Type B pancreatic cell (in vitro differentiated cells): ENCODE results near the gene NAA60. TPM values are rescaled to one million over a fixed set of nuclear protein-coding genes. Genes with fewer than 3 reads are reported as not detected.

Experiments used
- DNase-seq: peaks from one replicate; pipeline ENCODE4 v3.0.0; 2021; ENCODE audit warnings: mixed read lengths; ENCODE audit not compliant: unreplicated experiment; ENCODE audit errors: extremely low spot score
- H3K27ac Mint-ChIP-seq: 2 replicates; pipeline ENCODE4 v1.8.0; 2021; ENCODE audit warnings: mild to moderate bottlenecking, mixed read lengths
- H3K27me3 Mint-ChIP-seq: 2 replicates; pipeline ENCODE4 v1.8.0; 2021; ENCODE audit warnings: mixed read lengths
- H3K36me3 Mint-ChIP-seq: 2 replicates; pipeline ENCODE4 v1.8.0; 2021; ENCODE audit warnings: mixed read lengths
- H3K4me1 Mint-ChIP-seq: one replicate; pipeline ENCODE4 v1.8.0; 2021; ENCODE audit warnings: mixed read lengths; ENCODE audit not compliant: unreplicated experiment
- H3K4me3 Mint-ChIP-seq: 2 replicates; pipeline ENCODE4 v1.8.0; 2021; ENCODE audit warnings: mild to moderate bottlenecking, mixed read lengths
- H3K9me3 Mint-ChIP-seq: 2 replicates; pipeline ENCODE4 v1.8.0; 2021; ENCODE audit warnings: mixed read lengths
- total RNA-seq: library from RNA; stranded (reverse); gene quantifications from 2 replicates; pipeline ENCODE4 v1.2.1, GENCODE V29; 2021; ENCODE audit warnings: low replicate concordance
- TF ChIP-seq, protein P1 (sequence below): fragments of 200-600 bp; sonication (generic); conservative IDR thresholded peaks from 2 replicates; pipeline ENCODE4 v1.5.0; 2021; ENCODE audit warnings: antibody characterized with exemption, mild to moderate bottlenecking

NAA60 gene
- total RNA-seq, 1 donor from 2014 or later, result 51.1 TPM

DNA sequence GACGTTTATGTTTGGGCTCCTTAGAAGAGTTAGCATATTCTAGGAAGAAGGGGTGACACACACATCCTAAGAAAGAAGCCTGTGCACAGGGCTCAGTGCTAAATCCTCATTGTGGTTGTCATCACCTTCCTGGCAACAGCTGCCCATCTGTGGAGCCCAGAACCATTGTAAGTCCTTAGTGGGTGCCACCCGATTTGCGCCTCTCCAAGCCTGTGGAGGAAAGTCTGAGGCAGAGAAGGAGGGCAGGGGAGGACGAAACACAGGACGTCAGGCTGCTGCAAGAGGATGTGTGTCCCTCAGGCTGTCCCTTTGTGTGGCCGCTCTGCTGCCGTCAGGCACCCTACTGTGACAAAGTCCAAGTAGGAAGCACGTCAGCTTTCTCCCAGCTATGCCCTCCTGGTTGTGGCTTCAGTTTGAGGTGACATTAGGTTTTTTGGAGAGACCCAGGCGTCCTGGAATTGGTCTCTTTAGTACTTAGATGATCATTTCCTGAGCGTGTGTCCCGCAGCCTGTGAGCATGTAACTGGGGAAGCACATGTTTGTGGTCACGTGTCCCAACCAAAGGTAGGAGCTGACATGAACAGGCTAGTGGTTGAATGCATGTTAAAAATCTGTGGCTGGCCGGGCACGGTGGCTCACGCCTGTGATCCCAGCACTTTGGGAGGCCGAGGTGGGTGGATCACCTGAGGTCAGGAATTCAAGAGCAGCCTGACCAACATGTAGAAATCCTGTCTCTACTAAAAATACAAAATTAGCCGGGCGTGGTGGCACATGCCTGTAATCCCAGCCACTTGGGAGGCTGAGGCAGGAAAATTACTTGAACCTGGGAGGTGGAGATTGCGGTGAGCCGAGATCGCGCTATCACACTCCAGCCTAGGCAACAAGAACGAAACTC is 68.1 kb downstream of the NAA60 start:
- no peak overlapping the region for H3K4me3 Mint-ChIP-seq
- H3K9me3 Mint-ChIP-seq, result no peaks in the 10 kb centered on the region
- DNase-seq, result no peak
- no peaks in the 10 kb centered on the region for H3K4me1 Mint-ChIP-seq
- TF ChIP-seq, protein P1, sequence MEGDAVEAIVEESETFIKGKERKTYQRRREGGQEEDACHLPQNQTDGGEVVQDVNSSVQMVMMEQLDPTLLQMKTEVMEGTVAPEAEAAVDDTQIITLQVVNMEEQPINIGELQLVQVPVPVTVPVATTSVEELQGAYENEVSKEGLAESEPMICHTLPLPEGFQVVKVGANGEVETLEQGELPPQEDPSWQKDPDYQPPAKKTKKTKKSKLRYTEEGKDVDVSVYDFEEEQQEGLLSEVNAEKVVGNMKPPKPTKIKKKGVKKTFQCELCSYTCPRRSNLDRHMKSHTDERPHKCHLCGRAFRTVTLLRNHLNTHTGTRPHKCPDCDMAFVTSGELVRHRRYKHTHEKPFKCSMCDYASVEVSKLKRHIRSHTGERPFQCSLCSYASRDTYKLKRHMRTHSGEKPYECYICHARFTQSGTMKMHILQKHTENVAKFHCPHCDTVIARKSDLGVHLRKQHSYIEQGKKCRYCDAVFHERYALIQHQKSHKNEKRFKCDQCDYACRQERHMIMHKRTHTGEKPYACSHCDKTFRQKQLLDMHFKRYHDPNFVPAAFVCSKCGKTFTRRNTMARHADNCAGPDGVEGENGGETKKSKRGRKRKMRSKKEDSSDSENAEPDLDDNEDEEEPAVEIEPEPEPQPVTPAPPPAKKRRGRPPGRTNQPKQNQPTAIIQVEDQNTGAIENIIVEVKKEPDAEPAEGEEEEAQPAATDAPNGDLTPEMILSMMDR, result no peak
- no peaks in the 10 kb centered on the region for H3K27me3 Mint-ChIP-seq
- H3K27ac Mint-ChIP-seq, result no peak overlapping the region
- H3K36me3 Mint-ChIP-seq, result peaks cover 29% of the 10 kb centered on the region

DNA sequence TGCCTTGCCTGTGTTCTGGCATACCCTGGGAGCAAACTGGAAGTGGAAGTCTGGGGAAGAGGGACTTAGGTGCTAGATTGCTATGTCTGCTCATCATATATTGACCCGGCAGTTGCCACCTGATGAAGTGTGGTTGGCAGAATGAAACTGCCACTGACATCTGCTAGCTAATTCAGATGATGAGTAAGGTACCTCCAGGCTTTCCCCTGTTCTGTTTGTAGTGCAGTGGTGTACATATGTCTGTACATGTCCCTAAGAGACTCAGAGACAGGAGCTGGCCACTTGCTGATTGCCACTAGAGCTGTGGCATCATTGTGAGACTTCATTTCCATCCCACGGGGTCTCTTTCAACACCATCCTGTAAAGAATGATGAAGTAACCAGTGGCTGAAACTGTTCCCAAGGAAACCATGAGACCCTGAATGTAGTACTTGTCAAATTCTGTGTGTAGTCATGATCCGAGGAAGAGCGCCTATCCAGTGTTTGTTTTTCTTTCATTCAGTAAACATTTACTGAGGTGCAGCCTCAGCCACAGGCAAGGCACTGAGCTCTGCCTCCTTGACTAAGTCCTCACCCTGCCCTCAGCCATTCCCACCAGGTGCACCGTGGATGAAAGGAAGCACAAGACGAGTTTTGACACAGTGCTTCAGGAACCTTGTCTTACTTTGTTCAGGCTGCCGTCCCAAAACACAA is 70.6 kb downstream of the NAA60 start:
- Mint-ChIP-seq H3K4me3 (no peak overlapping the region), H3K36me3 (peaks cover 22% of the 10 kb centered on the region), H3K27ac (no peak overlapping the region), H3K9me3 (no peaks in the 10 kb centered on the region), H3K4me1 (peaks cover 5% of the 10 kb centered on the region), H3K27me3 (no peaks in the 10 kb centered on the region)
- TF ChIP-seq, protein P1, result no peak
- DNase-seq, result no peak

- no peak overlapping the region for H3K4me3 Mint-ChIP-seq
- peaks cover 23% of the 10 kb centered on the region for H3K36me3 Mint-ChIP-seq
- no peaks in the 10 kb centered on the region for H3K9me3 Mint-ChIP-seq
- no peak overlapping the region for H3K27ac Mint-ChIP-seq
- TF ChIP-seq, protein P1, result no peak
- peaks cover 5% of the 10 kb centered on the region for H3K4me1 Mint-ChIP-seq
- H3K27me3 Mint-ChIP-seq, result no peaks in the 10 kb centered on the region
- no peak for DNase-seq
Observed at GRCh38 chr16:3514621-3515020, 71.1 kb downstream of the NAA60 start.

DNA sequence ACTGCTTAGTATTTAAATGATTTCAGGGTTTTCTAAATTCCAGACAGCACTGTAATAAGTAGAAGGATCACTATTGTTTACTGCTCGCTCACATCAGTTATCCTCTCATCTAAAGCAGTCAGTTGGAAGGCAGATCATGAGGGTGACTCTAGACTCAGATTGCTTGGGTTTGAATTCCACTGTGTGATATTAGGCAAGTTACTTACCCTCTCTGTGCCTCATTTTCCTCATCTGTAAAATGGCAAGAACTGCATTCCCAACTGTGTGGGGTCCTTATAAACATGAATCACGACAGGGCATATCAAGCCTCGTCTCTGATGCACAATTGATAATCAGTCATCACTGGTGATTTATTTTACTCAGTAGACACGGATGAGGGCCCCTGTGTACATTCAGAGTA is 72.4 kb downstream of the NAA60 start:
- peaks cover 21% of the 10 kb centered on the region for H3K36me3 Mint-ChIP-seq
- H3K4me1 Mint-ChIP-seq, result peaks cover 7% of the 10 kb centered on the region
- H3K4me3 Mint-ChIP-seq, result no peak overlapping the region
- no peaks in the 10 kb centered on the region for H3K9me3 Mint-ChIP-seq
- TF ChIP-seq, protein P1, result no peak
- DNase-seq, result no peak
- H3K27ac Mint-ChIP-seq, result no peak overlapping the region
- H3K27me3 Mint-ChIP-seq, result no peaks in the 10 kb centered on the region

GRCh38 chr16:3518292-3518985 is 75.0 kb downstream of the NAA60 start:
- DNase-seq, result no peak
- Mint-ChIP-seq H3K4me3 (no peak overlapping the region), H3K27me3 (no peaks in the 10 kb centered on the region), H3K9me3 (no peaks in the 10 kb centered on the region), H3K4me1 (peaks cover 9% of the 10 kb centered on the region), H3K27ac (no peak overlapping the region), H3K36me3 (peaks cover 26% of the 10 kb centered on the region)
- TF ChIP-seq, protein P1, result no peak
